T47D (cell line): ENCODE measurements around the gene PLEKHA3.
"Not testable (repeated sequence)": the region's sequence is repeated elsewhere in the genome, so short reads cannot be mapped to it uniquely, and the experiment has no call there.

Experiments used
- DNase-seq, 2 experiments: peaks; one replicate each; pipeline versions ENCODE4 v3.0.0 to v3.0.0-alpha.2; 2011 to 2012; ENCODE audit warnings: low read depth in 1 of 2, low spot score in 1 of 2
- JUND ChIP-seq: IDR thresholded peaks from 2 replicates; pipeline ENCODE4 v1.6.1; 2012; ENCODE audit warnings: low read depth
- in situ Hi-C: cut with HindIII; loops from 2 replicates; pipeline ENCODE4 v1.10.0; 2016; ENCODE audit warnings: low sequenced_read_pairs, low pct_unique_long_range_greater_than_20kb

PLEKHA3 gene

DNA sequence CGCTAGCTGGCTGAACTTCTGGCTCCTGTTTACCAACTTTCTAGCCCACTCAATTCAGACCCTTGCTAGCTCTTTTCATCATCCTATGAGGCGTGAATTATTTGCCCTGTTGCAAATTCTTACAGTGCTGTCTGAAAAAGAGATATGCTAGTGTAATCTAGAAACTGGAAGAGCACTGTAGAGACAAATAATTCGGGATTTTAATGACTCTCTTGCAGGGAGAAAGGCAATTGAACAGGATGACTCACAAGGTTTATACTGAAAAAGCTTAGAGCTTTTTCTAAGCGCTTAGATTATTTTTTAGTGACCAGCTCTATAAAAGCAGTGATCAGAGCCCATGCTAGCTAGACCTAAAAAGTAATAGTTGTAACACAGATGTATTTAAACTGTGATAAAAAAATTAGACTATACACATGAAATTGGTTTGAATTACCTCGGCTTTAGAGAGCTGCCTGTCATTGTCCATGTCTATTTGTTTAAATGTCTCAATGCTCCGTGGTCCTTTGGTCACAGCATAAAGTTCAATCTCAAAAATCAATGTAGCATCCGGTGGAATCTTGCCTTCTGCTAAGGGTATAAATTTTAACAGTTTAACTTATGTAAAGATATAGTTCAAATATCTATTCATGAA lies 10.9 kb upstream of the PLEKHA3 start:
- in situ Hi-C loops, result no loop called here
- DNase-seq, result no peak
- TF ChIP-seq JUND, result no peak

DNA sequence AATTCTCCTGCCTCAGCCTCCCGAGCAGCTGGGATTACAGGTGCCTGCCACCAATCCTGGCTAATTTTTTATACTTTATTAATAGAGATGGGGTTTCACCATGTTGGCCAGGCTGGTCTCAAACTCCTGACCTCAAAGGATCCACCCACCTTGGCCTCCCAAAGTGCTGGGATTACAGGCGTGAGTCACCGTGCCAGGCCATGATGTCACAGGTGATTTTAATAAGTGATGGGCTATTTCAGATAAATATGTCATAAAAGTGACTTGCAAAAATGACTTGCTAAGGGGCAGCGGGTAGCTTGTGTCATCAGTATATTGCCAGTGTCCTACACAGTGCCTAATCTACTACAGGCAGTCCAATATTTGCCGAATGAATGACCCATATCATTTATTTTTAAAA lies 8.9 kb upstream of the PLEKHA3 start:
- DNase-seq, in situ Hi-C loops: not testable (repeated sequence)

DNA sequence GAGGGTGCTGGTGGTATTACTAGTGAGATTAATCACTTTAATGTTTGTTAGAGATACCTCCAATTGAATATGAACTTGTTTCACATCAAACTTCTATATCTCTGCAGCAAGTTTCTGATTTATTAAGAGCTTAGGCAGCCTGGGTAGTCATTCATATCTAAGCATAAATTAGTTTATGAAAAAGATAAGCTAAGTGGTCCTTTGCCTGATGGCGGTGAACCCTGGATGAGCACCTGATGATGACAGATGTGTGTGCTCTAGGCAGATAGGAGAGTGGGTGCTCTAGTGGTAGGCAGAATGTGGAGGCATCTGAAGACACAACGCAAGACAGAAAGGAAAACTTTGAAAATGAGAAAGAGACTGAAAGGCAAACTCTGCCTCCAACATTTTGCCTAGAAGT lies 6.9 kb upstream of the PLEKHA3 start:
- in situ Hi-C loops, result no loop called here
- DNase-seq, result no peak
- no peak for TF ChIP-seq JUND

- no peak for TF ChIP-seq JUND
- no peak for DNase-seq
- in situ Hi-C loops, result no loop called here
These were observed 6.3 kb upstream of the PLEKHA3 start for GRCh38 chr2:178473931-178474330.

GRCh38 chr2:178474560-178474959 lies 5.7 kb upstream of the PLEKHA3 start:
- no peak for TF ChIP-seq JUND
- in situ Hi-C loops, result no loop called here
- DNase-seq, result no peak

DNA sequence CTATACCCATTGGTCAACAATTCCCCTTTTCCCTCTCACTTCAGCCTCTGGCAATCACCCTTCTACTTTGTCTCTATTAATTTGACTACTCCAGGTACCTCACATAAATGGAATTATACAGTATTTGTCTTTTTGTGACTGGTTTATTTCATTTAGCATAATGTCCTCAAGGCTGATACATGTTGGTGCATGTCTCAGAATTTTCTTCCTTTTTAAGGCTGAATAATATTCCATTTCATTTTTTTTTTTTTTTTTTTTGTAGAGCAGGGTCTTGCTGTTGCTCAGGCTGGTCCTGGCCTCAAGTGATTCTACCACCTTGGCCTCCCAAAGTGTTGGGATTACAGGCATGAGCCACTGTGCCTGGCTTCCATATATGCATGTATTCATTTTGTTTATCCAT lies 3.8 kb upstream of the PLEKHA3 start:
- in situ Hi-C loops, result no loop called here
- no peak for TF ChIP-seq JUND
- no peak for DNase-seq

DNA sequence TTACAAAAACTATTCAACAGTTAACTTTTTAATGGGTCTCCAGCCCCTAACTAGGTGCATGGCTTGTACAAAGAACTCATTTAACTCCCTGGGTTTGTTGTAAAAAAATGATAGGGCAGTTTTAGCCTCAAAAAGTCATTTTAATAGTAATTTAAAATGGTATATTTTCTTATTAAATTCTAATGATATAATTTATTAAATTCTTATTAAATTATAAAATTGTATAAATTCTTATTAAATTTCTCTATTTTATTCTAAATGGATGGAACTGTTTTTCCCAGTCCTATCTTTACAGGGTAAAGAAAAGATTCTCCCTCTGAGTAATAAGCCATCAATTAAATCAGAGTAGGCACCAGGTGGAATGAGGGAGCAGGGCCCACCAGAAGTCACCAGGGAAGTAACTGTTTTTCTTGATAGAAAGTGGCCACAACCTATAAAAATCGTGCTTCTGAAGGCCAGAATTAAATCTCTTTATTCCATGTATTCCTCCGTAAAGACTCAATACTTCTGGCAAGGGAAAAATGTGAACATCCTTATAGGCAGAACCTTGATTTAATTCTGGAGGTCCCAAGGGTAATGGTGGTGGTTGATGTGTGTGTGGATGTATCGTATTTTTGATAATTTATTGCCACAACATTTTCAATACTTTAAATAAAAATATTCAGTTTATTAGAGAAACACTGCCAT lies 2.7 kb upstream of the PLEKHA3 start:
- in situ Hi-C loops, result no loop called here
- TF ChIP-seq JUND, result no peak
- DNase-seq, result no peak

- no peak for TF ChIP-seq JUND
- in situ Hi-C loops, result no loop called here
- DNase-seq, result no peak
These were observed 2.2 kb upstream of the PLEKHA3 start for GRCh38 chr2:178478130-178478438.

DNA sequence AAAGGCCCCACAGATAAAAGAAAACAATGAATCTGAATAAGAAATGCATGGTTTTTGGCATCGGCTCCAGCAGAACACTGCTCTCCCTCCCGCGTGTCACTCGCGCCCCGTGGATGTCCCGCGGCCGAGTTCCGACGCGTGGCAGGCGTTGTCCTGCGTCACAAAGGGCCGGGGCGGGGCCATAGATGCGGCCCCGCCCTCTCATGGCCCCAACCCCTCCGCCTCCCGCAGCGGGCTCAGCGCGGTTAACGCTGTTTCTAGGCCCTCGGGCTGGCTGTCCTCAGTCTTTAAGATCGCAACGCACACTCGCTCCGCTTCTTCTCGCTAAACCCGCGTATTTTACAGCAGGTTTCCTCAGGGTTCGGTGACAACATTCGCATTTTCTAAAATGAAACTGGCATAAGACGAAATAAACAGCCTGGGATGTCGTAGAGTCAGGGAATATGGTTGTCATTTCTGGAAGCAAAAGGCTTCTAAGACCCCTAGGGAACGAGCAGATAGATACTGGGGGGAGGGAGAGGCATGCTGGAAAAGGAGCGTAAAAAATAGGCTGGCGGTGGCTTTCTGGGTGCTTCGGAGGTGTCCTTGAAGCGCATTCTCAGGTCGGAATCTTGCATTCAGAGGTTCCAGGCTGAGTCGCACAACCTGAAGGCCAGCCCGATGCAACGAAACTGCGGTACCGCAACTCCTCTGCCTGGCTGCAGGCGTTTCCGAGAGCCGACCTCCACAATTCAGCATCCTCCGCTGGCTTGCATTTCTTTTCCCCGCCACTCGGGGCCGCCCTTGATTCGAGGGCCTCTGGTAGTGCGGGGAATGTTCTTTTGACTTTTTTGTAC lies 1.6 kb upstream of the PLEKHA3 start, which contains the start of gene FKBP7:
Gene FKBP7, minus strand, starts transcription at position 162 of the 836 bp plus-strand sequence. Its CDS starts 101 bp downstream, at position 61.
- in situ Hi-C loops, result no loop called here
- no peak for TF ChIP-seq JUND
- DNase-seq, result peak; percentile 48 to 80

- TF ChIP-seq JUND, result no peak
- no peak for DNase-seq
- in situ Hi-C loops, result no loop called here
These were observed 1.0 kb upstream of the PLEKHA3 start for GRCh38 chr2:178479275-178479616.

DNA sequence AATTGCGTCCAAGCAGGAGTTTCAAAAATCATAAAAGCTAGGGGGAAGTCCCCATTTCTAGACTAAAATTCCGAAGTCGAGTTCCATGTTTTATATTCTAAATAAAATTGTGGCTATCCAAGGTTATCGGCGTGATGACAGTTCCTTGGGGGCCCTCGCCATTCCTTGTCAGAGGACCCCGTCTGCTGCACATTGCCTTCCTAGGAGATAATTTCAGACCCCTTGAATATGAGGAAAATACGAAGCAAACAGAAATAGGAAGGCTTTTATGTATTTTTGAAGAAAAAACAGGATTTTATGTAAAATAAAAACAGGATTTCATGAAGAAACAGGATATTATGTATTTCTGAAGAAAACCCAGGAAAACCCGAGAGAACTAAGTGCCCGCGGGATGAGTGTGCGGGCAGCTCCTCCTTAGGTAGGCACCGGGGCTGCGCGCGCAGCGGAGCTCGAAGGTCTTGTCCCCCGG lies 465 bp upstream of the PLEKHA3 start:
- DNase-seq, result no peak
- no peak for TF ChIP-seq JUND
- in situ Hi-C loops, result no loop called here

GRCh38 chr2:178482437-178482836 lies 2.2 kb downstream of the PLEKHA3 start:
- no peak for DNase-seq
- TF ChIP-seq JUND, result no peak
- in situ Hi-C loops, result no loop called here
